ENCODE data around the gene MTIF3.

DNA sequence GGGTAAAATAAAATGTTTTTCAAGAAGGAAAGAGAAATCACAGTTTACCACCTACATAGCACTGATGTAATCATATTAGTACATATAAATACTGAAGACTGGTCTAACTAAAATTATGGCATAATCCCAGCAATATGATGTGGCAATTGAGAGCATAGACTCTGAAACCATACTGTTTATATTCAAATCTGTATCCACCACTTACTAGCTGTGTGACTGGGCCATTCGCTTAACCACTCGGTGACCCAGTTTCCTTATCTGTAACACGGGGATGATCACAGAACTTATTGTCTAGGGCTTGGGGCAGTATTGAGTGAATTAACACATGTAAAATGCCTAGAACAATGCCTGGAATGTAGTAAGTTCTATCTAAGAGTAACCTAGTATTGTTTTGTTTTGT is 39.0 kb downstream of the MTIF3 start:
- TF ChIP-seq SUZ12 (IDR thresholded peaks at IDR 0.05; ENCODE audit: extremely low read depth, insufficient read depth, insufficient read length) (no peak), ZNF274 (IDR thresholded peaks at IDR 0.05; ENCODE audit: low read depth, low read length) (no peak)

All from NT2/D1 (cell line).